SK-N-SH treated with all-trans-retinoic acid at 6 μM for 48 hours (cell line): Measurements from ENCODE around the gene ERN2.

Source experiments
- ATAC-seq: fragments of 200-7000 bp; cut with Tn5 transposase; 3 replicates; pipeline ENCODE4 v1.9.1; 2020; ENCODE audit warnings: mild to moderate bottlenecking, moderate library complexity
- ARNTL ChIP-seq: fragments of 450-650 bp; formaldehyde crosslinking; IDR thresholded peaks from 2 replicates; pipeline ENCODE4 v1.5.0; 2020; ENCODE audit warnings: low read depth, mild to moderate bottlenecking, moderate library complexity, borderline replicate concordance
- BACH2 ChIP-seq: fragments of 250-450 bp; sonication (Bioruptor Pico); IDR thresholded peaks from 2 replicates; pipeline ENCODE4 v1.9.0; 2021; ENCODE audit warnings: mild to moderate bottlenecking, borderline replicate concordance
- CSDC2 ChIP-seq: fragments of 250-450 bp; sonication (Bioruptor Pico); IDR thresholded peaks from 2 replicates; pipeline ENCODE4 v1.5.0; 2020; ENCODE audit warnings: mild to moderate bottlenecking, moderate library complexity
- CSRNP3 ChIP-seq: fragments of 250-450 bp; sonication (Bioruptor Pico); IDR thresholded peaks from 2 replicates; pipeline ENCODE4 v1.5.1; 2021; ENCODE audit warnings: mild to moderate bottlenecking, moderate library complexity
- ESRRG ChIP-seq: fragments of 250-450 bp; sonication (Bioruptor Pico); IDR thresholded peaks from 2 replicates; pipeline ENCODE4 v1.6.1; 2021; ENCODE audit warnings: mild to moderate bottlenecking
- GLIS3 ChIP-seq: fragments of 250-450 bp; sonication (Bioruptor Pico); IDR thresholded peaks from 2 replicates; pipeline ENCODE4 v1.5.0; 2020; ENCODE audit warnings: mild to moderate bottlenecking, moderate library complexity
- ISL1 ChIP-seq: fragments of 250-450 bp; sonication (Bioruptor Pico); IDR thresholded peaks from 2 replicates; pipeline ENCODE4 v2.1.2; 2022; ENCODE audit warnings: mild to moderate bottlenecking, moderate library complexity
- OSR1 ChIP-seq: fragments of 250-450 bp; sonication (Bioruptor Pico); IDR thresholded peaks from 2 replicates; pipeline ENCODE4 v1.8.0; 2022; ENCODE audit warnings: moderate library complexity, mild to moderate bottlenecking, inconsistent platforms
- PATZ1 ChIP-seq: fragments of 250-450 bp; sonication (Bioruptor Pico); IDR thresholded peaks from 2 replicates; pipeline ENCODE4 v1.8.0; 2020; ENCODE audit warnings: mild to moderate bottlenecking, moderate library complexity, borderline replicate concordance
- POU6F1 ChIP-seq: fragments of 250-450 bp; sonication (Bioruptor Pico); IDR thresholded peaks from 2 replicates; pipeline ENCODE4 v1.8.0; 2021; ENCODE audit warnings: low read depth, mild to moderate bottlenecking, moderate library complexity, borderline replicate concordance
- PPARA ChIP-seq: fragments of 250-450 bp; sonication (Bioruptor Pico); IDR thresholded peaks from 2 replicates; pipeline ENCODE4 v1.5.0; 2020; ENCODE audit warnings: mild to moderate bottlenecking, borderline replicate concordance
- RARB ChIP-seq: fragments of 250-450 bp; sonication (Bioruptor Pico); IDR thresholded peaks from 2 replicates; pipeline ENCODE4 v1.8.0; 2021; ENCODE audit warnings: mild to moderate bottlenecking, moderate library complexity
- SNAI2 ChIP-seq: fragments of 250-450 bp; sonication (Bioruptor Pico); IDR thresholded peaks from 2 replicates; pipeline ENCODE4 v1.5.0; 2020; ENCODE audit warnings: mild to moderate bottlenecking, moderate library complexity
- TCF4 ChIP-seq: fragments of 250-450 bp; sonication (Bioruptor Pico); IDR thresholded peaks from 2 replicates; pipeline ENCODE4 v1.8.0; 2021; ENCODE audit warnings: mild to moderate bottlenecking, moderate library complexity, borderline replicate concordance
- TOX ChIP-seq: fragments of 250-450 bp; sonication (Bioruptor Pico); IDR thresholded peaks from 2 replicates; pipeline ENCODE4 v1.8.0; 2021; ENCODE audit warnings: mild to moderate bottlenecking, moderate library complexity, borderline replicate concordance
- TSHZ2 ChIP-seq: fragments of 250-450 bp; sonication (Bioruptor Pico); IDR thresholded peaks from 2 replicates; pipeline ENCODE4 v1.5.0; 2020; ENCODE audit warnings: mild to moderate bottlenecking, moderate library complexity
- ZC3H10 ChIP-seq: fragments of 250-450 bp; sonication (Bioruptor Pico); IDR thresholded peaks from 2 replicates; pipeline ENCODE4 v1.5.1; 2021; ENCODE audit warnings: mild to moderate bottlenecking, moderate library complexity
- ZFP3 ChIP-seq: fragments of 250-450 bp; sonication (Bioruptor Pico); IDR thresholded peaks from 2 replicates; pipeline ENCODE4 v1.5.0; 2020; ENCODE audit warnings: mild to moderate bottlenecking, moderate library complexity
- ZFP30 ChIP-seq: fragments of 450-650 bp; formaldehyde crosslinking; IDR thresholded peaks from 2 replicates; pipeline ENCODE4 v1.5.0; 2022; ENCODE audit warnings: mild to moderate bottlenecking, moderate library complexity
- ZNF565 ChIP-seq: fragments of 450-650 bp; formaldehyde crosslinking; conservative IDR thresholded peaks from 2 replicates; pipeline ENCODE4 v1.5.0; 2020; ENCODE audit warnings: low read depth, mild to moderate bottlenecking, moderate library complexity
- ZNF70 ChIP-seq: fragments of 450-650 bp; formaldehyde crosslinking; IDR thresholded peaks from 2 replicates; pipeline ENCODE4 v1.5.0; 2020; ENCODE audit warnings: mild to moderate bottlenecking, moderate library complexity
- ZNF8 ChIP-seq: fragments of 450-650 bp; formaldehyde crosslinking; IDR thresholded peaks from 2 replicates; pipeline ENCODE4 v1.5.0; 2020; ENCODE audit warnings: mild to moderate bottlenecking, moderate library complexity

The ERN2 gene

GRCh38 chr16:23687034-23687808 lies 25.8 kb downstream of the ERN2 start:
- no peak for TF ChIP-seq RARB (CRISPR knock-in tag)
- TF ChIP-seq ZNF70: no peak
- TF ChIP-seq TOX: no peak
- no peak for TF ChIP-seq OSR1 (CRISPR knock-in tag)
- TF ChIP-seq GLIS3 (CRISPR knock-in tag): no peak
- TF ChIP-seq POU6F1 (CRISPR knock-in tag): no peak
- no peak for TF ChIP-seq SNAI2
- TF ChIP-seq ISL1 (CRISPR knock-in tag): no peak
- TF ChIP-seq TSHZ2 (CRISPR knock-in tag): no peak
- TF ChIP-seq ARNTL: no peak
- TF ChIP-seq ZNF565: no peak
- no peak for TF ChIP-seq PPARA (CRISPR knock-in tag)
- no peak for TF ChIP-seq BACH2 (CRISPR knock-in tag)
- no peak for TF ChIP-seq ZFP3
- TF ChIP-seq ZFP30 (CRISPR knock-in tag): no peak
- no peak for TF ChIP-seq TCF4
- no peak for TF ChIP-seq CSRNP3 (CRISPR knock-in tag)
- no peak for TF ChIP-seq ESRRG (CRISPR knock-in tag)
- no peak for ATAC-seq

GRCh38 chr16:23683487-23683886 lies 29.5 kb downstream of the ERN2 start:
- TF ChIP-seq CSDC2 (CRISPR knock-in tag): no peak
- no peak for TF ChIP-seq POU6F1 (CRISPR knock-in tag)
- TF ChIP-seq ISL1 (CRISPR knock-in tag): no peak
- ATAC-seq: no peak

GRCh38 chr16:23682181-23682580 lies 30.8 kb downstream of the ERN2 start:
- no peak for ATAC-seq
- TF ChIP-seq POU6F1 (CRISPR knock-in tag): no peak
- TF ChIP-seq ZFP3: no peak
- no peak for TF ChIP-seq TCF4
- TF ChIP-seq ZC3H10 (CRISPR knock-in tag): no peak
- TF ChIP-seq PPARA (CRISPR knock-in tag): no peak
- TF ChIP-seq ZNF70: no peak
- TF ChIP-seq ZNF8: no peak
- no peak for TF ChIP-seq TSHZ2 (CRISPR knock-in tag)
- TF ChIP-seq PATZ1 (CRISPR knock-in tag): no peak
- no peak for TF ChIP-seq RARB (CRISPR knock-in tag)
- TF ChIP-seq OSR1 (CRISPR knock-in tag): no peak
- TF ChIP-seq CSRNP3 (CRISPR knock-in tag): no peak
